ENCODE data around the gene STK10. TPM values are rescaled to one million over a fixed set of nuclear protein-coding genes. Genes with fewer than 3 reads are reported as not detected.

Gene STK10
- total RNA-seq, 2 experiments from 2014 or later = 98.2 to 104 TPM

DNA sequence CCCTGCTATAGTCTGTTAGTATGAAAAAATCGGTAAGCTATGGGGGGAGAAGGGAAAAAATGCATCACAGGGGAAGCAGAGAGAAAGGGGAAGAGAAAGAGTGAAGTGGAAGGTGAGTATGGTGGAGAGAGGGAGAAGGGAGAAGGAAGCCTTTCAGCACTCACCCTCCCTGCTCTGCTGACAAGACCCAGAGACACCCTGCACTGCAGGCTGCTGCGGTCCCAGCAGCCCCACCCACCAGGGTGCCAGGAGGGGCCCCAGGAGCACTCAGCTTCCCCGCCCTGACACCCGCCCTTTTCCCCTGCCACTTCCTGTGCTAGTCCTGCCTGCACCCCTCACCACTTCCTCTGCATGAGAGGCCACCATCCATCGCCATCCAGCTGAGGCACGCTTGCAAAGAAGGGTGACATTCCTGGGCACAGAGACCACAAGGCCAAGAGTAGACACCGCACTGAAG is 12.7 kb downstream of the STK10 start:
- ChIA-PET POLR2A (interaction anchor here (0.7 to 7.3 kb wide), 10 partner anchors 10 to 1878 kb away, joined by 3 to 166 read pairs (median 10); partner anchors contain the start of genes FBXW11 and STK10), CTCF (interaction anchor here (0.6 to 5.7 kb wide), 10 partner anchors 10 to 125 kb away, joined by 3 to 100 read pairs (median 6); partner anchors contain the start of genes STK10 and UBTD2)
- Mint-ChIP-seq H3K27ac (peak overlapping the region; percentile 99), H3K27me3 (no peaks in the 10 kb centered on the region), H3K4me1 (ENCODE audit: low read depth) (peaks cover 94% of the 10 kb centered on the region), H3K4me3 (peak overlapping the region; percentile 89), H3K9me3 (no peaks in the 10 kb centered on the region), H3K36me3 (peaks cover 30% of the 10 kb centered on the region)
- intact Hi-C loops (cut with micrococcal nuclease) = loop anchor here (1.0 to 10.0 kb wide), 6 partner anchors 10 to 1880 kb away; partner anchors contain the start of genes DUSP1 and LCP2
- DNase-seq = peak; percentile 97

- H3K36me3 Mint-ChIP-seq = peaks cover 34% of the 10 kb centered on the region
- H3K4me3 Mint-ChIP-seq = peak overlapping the region; percentile 89
- no peaks in the 10 kb centered on the region for H3K9me3 Mint-ChIP-seq
- CTCF ChIA-PET = interaction anchor here (0.5 to 5.7 kb wide), 7 partner anchors 8 to 109 kb away, joined by 3 to 100 read pairs (median 4); partner anchors contain the start of gene STK10
- no peaks in the 10 kb centered on the region for H3K27me3 Mint-ChIP-seq
- peak; percentile 95 for DNase-seq
- POLR2A ChIA-PET = interaction anchor here (0.6 to 7.3 kb wide), 12 partner anchors 8 to 597 kb away, joined by 3 to 166 read pairs (median 7); partner anchors contain the start of genes DUSP1, FBXW11 and STK10
- peaks cover 95% of the 10 kb centered on the region for H3K4me1 Mint-ChIP-seq (ENCODE audit: low read depth)
- H3K27ac Mint-ChIP-seq = peak overlapping the region; percentile 99
- intact Hi-C loops (cut with micrococcal nuclease) = loop anchor here (1.0 to 10.0 kb wide), 3 partner anchors 15 to 1879 kb away; partner anchors contain the start of genes LCP2 and STK10
These were observed 14.4 kb downstream of the STK10 start for GRCh38 chr5:172173564-172174153.

DNA sequence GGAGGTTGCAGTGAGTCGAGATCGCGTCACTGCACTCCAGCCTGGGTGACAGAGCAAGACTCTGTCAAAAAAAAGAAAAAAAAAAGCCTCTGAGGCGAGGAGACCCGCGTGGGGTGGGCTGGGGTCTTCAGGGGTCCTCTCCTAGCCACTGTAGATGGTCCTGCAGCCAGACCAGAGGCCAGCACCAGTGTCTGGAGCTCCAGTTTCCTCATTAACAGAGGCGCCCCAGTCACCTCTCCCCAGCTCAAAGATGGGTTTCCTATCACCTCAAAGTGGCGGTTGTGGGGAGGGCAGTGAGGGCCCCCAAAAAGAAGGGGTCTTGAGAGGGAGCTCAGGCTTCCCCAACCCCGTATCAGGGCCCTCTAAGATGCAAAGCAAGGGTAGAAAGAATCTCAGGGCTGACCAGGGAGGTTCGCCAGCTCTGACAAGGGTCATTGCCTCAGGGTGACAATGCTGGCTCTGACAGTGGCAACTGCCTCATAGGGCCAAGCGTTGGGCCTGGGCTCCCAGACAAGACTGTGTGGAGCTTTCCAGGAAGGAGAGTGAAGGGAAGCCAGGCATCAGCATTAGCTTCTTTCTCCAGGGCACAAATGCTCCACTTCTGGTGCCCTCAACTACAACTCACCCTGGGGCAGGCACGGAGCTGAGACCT is 15.0 kb downstream of the STK10 start:
- Mint-ChIP-seq H3K4me3 (peak overlapping the region; percentile 89), H3K27me3 (no peaks in the 10 kb centered on the region), H3K9me3 (no peaks in the 10 kb centered on the region), H3K4me1 (ENCODE audit: low read depth) (peaks cover 95% of the 10 kb centered on the region), H3K27ac (peak overlapping the region; percentile 99), H3K36me3 (peaks cover 32% of the 10 kb centered on the region)
- intact Hi-C loops (cut with micrococcal nuclease) = loop anchor here (10.0 kb wide), 1 partner anchor 1878 kb away; the partner anchor contains the start of gene LCP2
- CTCF ChIA-PET = interaction anchor here (0.5 to 5.7 kb wide), 9 partner anchors 9 to 110 kb away, joined by 3 to 100 read pairs (median 4); partner anchors contain the start of gene STK10
- DNase-seq = no peak
- POLR2A ChIA-PET = interaction anchor here (0.6 to 7.3 kb wide), 11 partner anchors 8 to 166 kb away, joined by 3 to 166 read pairs (median 6); partner anchors contain the start of genes FBXW11 and STK10

DNA sequence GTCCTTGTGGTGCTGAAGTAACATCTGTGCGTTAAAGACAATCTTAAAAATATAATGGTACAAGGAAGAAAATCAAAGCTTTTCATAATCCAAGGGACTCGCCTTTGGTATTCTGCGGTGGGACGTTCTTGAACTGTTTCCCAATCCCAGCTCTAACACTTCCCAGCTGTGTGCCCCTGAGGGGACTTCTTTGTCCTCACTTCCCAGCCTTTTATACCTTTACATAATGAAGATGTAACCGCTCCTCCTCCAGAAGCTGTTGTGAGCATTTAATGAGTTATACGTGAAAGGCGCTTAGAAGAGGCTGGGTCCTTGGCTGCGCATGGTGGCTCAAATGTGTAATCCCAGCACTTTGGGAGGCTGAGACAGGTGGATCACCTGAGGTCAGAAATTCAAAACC is 16.9 kb downstream of the STK10 start:
- no peaks in the 10 kb centered on the region for H3K9me3 Mint-ChIP-seq
- POLR2A ChIA-PET = no interaction called here
- DNase-seq = no peak
- H3K4me3 Mint-ChIP-seq = no peak overlapping the region
- intact Hi-C loops (cut with micrococcal nuclease) = loop anchor here (10.0 kb wide), 1 partner anchor 1876 kb away; the partner anchor contains the start of gene LCP2
- peak overlapping the region; percentile 76 for H3K27ac Mint-ChIP-seq
- peaks cover 91% of the 10 kb centered on the region for H3K4me1 Mint-ChIP-seq (ENCODE audit: low read depth)
- no peaks in the 10 kb centered on the region for H3K27me3 Mint-ChIP-seq
- CTCF ChIA-PET = interaction anchor here (2.7 kb wide), 1 partner anchor 17 kb away, joined by 8 read pairs; the partner anchor contains the start of gene STK10
- H3K36me3 Mint-ChIP-seq = peaks cover 27% of the 10 kb centered on the region

- POLR2A ChIA-PET = interaction anchor here (1.3 kb wide), 1 partner anchor 9 kb away, joined by 4 read pairs; no protein-coding TSS in a partner anchor
- Mint-ChIP-seq H3K27ac (peak overlapping the region; percentile 76), H3K9me3 (no peaks in the 10 kb centered on the region), H3K27me3 (no peaks in the 10 kb centered on the region), H3K36me3 (peaks cover 22% of the 10 kb centered on the region), H3K4me3 (no peak overlapping the region), H3K4me1 (ENCODE audit: low read depth) (peaks cover 88% of the 10 kb centered on the region)
- CTCF ChIA-PET = interaction anchor here (1.0 to 2.7 kb wide), 2 partner anchors 18 to 58 kb away, joined by 3 to 8 read pairs; partner anchors contain the start of gene STK10
- peak; percentile 36 for DNase-seq
- intact Hi-C loops (cut with micrococcal nuclease) = loop anchor here (10.0 kb wide), 1 partner anchor 1875 kb away; the partner anchor contains the start of gene LCP2
These were observed 17.7 kb downstream of the STK10 start for GRCh38 chr5:172170251-172170701.

GRCh38 chr5:172169216-172169615 is 18.8 kb downstream of the STK10 start:
- Mint-ChIP-seq H3K27ac (peak overlapping the region; percentile 76), H3K4me1 (ENCODE audit: low read depth) (peaks cover 87% of the 10 kb centered on the region), H3K9me3 (no peaks in the 10 kb centered on the region), H3K4me3 (no peak overlapping the region), H3K36me3 (peaks cover 16% of the 10 kb centered on the region), H3K27me3 (no peaks in the 10 kb centered on the region)
- POLR2A ChIA-PET = no interaction called here
- CTCF ChIA-PET = interaction anchor here (2.7 kb wide), 1 partner anchor 19 kb away, joined by 8 read pairs; the partner anchor contains the start of gene STK10
- no peak for DNase-seq
- intact Hi-C loops (cut with micrococcal nuclease) = no loop called here

DNA sequence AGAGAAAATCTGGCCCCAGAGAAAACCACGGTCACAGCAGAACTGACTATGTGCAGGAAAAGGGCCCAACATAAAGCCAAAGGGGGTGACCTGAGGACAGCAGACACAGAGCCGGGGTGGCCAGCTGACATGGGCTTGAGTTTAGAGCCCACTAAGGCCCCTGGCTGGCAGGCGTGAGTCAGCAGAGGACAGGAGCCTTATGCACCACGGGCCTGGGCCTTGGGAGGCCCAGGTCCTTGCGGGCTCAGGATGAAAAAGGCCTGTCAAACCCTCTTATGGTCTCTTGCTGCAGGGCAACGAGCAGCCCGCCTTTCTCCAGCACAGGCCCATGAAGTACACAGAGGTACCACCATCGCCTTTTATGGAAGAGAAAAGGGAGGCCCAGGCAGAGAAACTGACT is 19.7 kb downstream of the STK10 start:
- H3K36me3 Mint-ChIP-seq = peaks cover 14% of the 10 kb centered on the region
- no peak overlapping the region for H3K4me3 Mint-ChIP-seq
- CTCF ChIA-PET = interaction anchor here (2.7 kb wide), 1 partner anchor 20 kb away, joined by 8 read pairs; the partner anchor contains the start of gene STK10
- POLR2A ChIA-PET = no interaction called here
- no peak for DNase-seq
- H3K27ac Mint-ChIP-seq = no peak overlapping the region
- H3K9me3 Mint-ChIP-seq = no peaks in the 10 kb centered on the region
- no peaks in the 10 kb centered on the region for H3K27me3 Mint-ChIP-seq
- intact Hi-C loops (cut with micrococcal nuclease) = no loop called here
- peaks cover 85% of the 10 kb centered on the region for H3K4me1 Mint-ChIP-seq (ENCODE audit: low read depth)

DNA sequence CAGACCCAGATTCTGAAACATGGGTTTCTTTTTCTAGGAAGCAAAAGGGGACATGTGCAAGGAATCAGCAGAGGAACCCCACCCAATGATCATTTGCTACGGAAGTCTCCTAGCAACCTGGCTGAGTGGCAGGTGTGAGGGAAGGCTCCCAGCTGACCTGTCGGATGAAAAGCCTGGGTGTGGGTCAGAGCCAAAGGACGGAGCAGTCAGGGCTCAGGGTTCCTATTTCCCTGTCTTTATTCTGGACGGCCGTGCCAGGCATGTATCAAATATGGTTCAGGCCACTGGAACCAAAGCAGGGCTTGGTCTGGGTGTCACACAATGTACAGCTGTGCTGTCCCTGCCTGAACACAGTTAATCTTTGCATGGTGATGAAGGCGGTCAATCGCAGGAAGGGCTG is 20.1 kb downstream of the STK10 start:
- POLR2A ChIA-PET = no interaction called here
- H3K36me3 Mint-ChIP-seq = peaks cover 14% of the 10 kb centered on the region
- no peaks in the 10 kb centered on the region for H3K27me3 Mint-ChIP-seq
- H3K27ac Mint-ChIP-seq = no peak overlapping the region
- no peaks in the 10 kb centered on the region for H3K9me3 Mint-ChIP-seq
- intact Hi-C loops (cut with micrococcal nuclease) = no loop called here
- H3K4me1 Mint-ChIP-seq (ENCODE audit: low read depth) = peaks cover 85% of the 10 kb centered on the region
- CTCF ChIA-PET = no interaction called here
- DNase-seq = no peak
- no peak overlapping the region for H3K4me3 Mint-ChIP-seq

DNA sequence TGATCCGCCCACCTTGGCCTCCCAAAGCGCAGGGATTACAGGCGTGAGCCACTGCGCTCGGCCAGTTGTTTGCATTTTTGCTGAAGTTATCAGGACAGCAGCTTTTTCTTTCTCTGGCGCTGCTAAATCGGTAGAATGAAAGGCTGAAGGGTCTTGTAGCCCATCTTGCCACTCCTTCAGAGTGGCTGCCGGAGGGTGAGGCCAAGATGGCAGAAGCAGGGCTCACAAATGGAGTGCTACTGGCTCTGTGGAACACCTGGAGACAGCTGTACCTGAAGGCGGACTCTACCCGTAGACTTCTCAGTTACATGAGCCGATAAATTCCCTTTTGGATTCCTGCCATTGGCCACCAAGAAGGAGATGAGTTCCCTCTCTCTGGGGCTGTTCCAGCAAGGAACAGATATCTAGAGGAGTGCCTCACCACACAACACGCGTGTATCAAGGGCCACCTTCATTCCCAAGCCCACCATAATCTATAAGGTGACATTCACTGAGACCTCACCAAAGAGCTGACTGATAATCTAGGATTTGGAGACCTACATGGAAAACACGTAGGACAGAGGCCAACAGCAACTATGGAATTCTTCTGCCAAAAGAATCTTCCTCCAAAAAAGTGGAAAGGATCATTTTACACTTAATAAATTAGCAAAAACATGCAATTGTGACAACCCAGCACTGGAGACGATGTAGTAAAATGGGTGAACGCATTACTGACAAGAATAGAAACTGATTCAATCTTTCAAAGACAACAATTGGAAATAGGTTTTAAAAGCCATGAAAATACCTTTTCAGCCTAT is 21.8 kb downstream of the STK10 start:
- intact Hi-C loops (cut with micrococcal nuclease) = no loop called here
- DNase-seq = no peak
- Mint-ChIP-seq H3K9me3 (no peaks in the 10 kb centered on the region), H3K4me1 (ENCODE audit: low read depth) (peaks cover 83% of the 10 kb centered on the region), H3K4me3 (no peak overlapping the region), H3K36me3 (peaks cover 14% of the 10 kb centered on the region), H3K27me3 (no peaks in the 10 kb centered on the region), H3K27ac (peak overlapping the region; percentile 29)
- POLR2A ChIA-PET = interaction anchor here (2.3 kb wide), 1 partner anchor 8 kb away, joined by 12 read pairs; no protein-coding TSS in a partner anchor
- CTCF ChIA-PET = interaction anchor here (1.6 kb wide), 1 partner anchor 21 kb away, joined by 3 read pairs; no protein-coding TSS in a partner anchor

GRCh38 chr5:172165465-172165864 is 22.6 kb downstream of the STK10 start:
- peaks cover 80% of the 10 kb centered on the region for H3K4me1 Mint-ChIP-seq (ENCODE audit: low read depth)
- H3K27me3 Mint-ChIP-seq = no peaks in the 10 kb centered on the region
- intact Hi-C loops (cut with micrococcal nuclease) = no loop called here
- no peak for DNase-seq
- no peaks in the 10 kb centered on the region for H3K9me3 Mint-ChIP-seq
- H3K27ac Mint-ChIP-seq = peak overlapping the region; percentile 67
- no peak overlapping the region for H3K4me3 Mint-ChIP-seq
- ChIA-PET CTCF (interaction anchor here (0.8 to 1.6 kb wide), 3 partner anchors 9 to 22 kb away, joined by 3 to 4 read pairs (median 3); no protein-coding TSS in a partner anchor), POLR2A (interaction anchor here (2.3 kb wide), 1 partner anchor 9 kb away, joined by 12 read pairs; no protein-coding TSS in a partner anchor)
- H3K36me3 Mint-ChIP-seq = peaks cover 14% of the 10 kb centered on the region

DNA sequence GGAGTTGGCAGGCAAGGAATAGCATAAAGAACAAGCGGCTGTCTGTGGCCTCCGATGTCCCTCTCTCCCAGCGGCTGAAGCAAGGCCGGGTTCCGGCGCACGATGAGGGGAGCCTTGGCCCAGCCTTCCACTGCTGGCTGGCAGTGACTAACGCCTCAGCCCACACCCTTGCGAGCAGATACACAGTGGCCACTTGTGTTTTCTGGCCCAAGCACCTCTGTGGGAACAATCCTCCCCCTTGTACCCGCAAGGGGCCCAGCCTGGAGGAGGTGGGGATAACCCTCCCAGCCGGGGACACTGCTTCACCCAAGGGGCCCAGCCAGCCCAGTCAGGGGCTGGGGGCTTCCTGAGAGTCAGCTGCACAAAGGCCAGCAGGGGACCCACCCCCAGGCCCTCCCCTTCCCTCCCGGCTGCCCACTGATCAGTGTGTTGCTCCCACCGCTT is 23.2 kb downstream of the STK10 start:
- H3K9me3 Mint-ChIP-seq = no peaks in the 10 kb centered on the region
- peak overlapping the region; percentile 67 for H3K27ac Mint-ChIP-seq
- peaks cover 12% of the 10 kb centered on the region for H3K36me3 Mint-ChIP-seq
- H3K4me1 Mint-ChIP-seq (ENCODE audit: low read depth) = peaks cover 75% of the 10 kb centered on the region
- no peaks in the 10 kb centered on the region for H3K27me3 Mint-ChIP-seq
- ChIA-PET CTCF (interaction anchor here (0.8 to 1.6 kb wide), 3 partner anchors 10 to 22 kb away, joined by 3 to 4 read pairs (median 3); no protein-coding TSS in a partner anchor), POLR2A (interaction anchor here (2.3 kb wide), 1 partner anchor 9 kb away, joined by 12 read pairs; no protein-coding TSS in a partner anchor)
- H3K4me3 Mint-ChIP-seq = no peak overlapping the region
- DNase-seq = no peak
- intact Hi-C loops (cut with micrococcal nuclease) = no loop called here
